Thyroid gland (tissue), 4 donors: ENCODE measurements around the gene SSC4D.

Experiments
- CTCF ChIP-seq, 6 experiments: fragments of 200-600 bp in 3 of 6; fragments of 450-650 bp in 3 of 6; sonication (generic) in 3 of 6; IDR thresholded peaks; one replicate each; pipeline ENCODE4 v1.5.1; 2016 to 2019; ENCODE audit warnings: antibody characterized with exemption in 6 of 6, mild to moderate bottlenecking in 2 of 6, inconsistent platforms in 1 of 6, moderate library complexity in 1 of 6
- POLR2A ChIP-seq, 2 donors: fragments of 450-650 bp; IDR thresholded peaks; one replicate each; pipeline ENCODE4 v1.6.1; 2017; ENCODE audit warnings: antibody characterized with exemption in 2 of 2, mild to moderate bottlenecking in 2 of 2, moderate library complexity in 1 of 2

GRCh38 chr7:76343931-76344321 is 65.6 kb downstream of the SSC4D start:
- TF ChIP-seq CTCF (IDR thresholded peaks at IDR 0.05) (no peak), POLR2A (IDR thresholded peaks at IDR 0.05) (no peak)
